Renal cortical epithelial cell (primary cell): ENCODE measurements around the gene ATXN7L3B. TPM values are rescaled to one million over a fixed set of nuclear protein-coding genes. Genes with fewer than 3 reads are reported as not detected.

Source experiments
- DNase-seq: peaks from one replicate; pipeline ENCODE4 v3.0.0-alpha.2; 2011; ENCODE audit warnings: low read depth
- total RNA-seq: library from RNA; depleted of rRNA; stranded (reverse); fragments of >200 nt; gene quantifications from 2 replicates; pipeline ENCODE4 v1.2.3, GENCODE V29; 2014

Gene ATXN7L3B
- total RNA-seq, 1 donor from 2014 or later: 33.9 TPM

DNA sequence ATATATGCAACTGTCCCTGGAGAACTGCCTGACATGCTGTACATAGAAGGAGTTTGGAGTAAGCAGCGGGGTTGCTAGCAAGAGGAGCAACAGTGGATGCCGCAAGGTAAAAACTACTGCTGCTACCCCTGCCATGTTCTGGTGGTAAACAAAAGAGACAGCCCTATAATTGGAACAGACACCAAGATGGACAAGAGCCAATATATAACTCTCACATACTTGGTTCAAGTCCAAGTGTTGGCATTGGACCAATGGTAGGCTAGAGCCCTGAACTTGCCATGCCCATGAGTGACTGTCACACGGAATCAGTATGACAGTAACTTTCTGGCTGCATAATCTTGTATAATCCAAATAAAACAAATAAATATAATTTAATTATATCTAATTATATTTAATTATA is 13.7 kb downstream of the ATXN7L3B start:
- DNase-seq: no peak

- DNase-seq: no peak
Observed at GRCh38 chr12:74552201-74552600, 14.6 kb downstream of the ATXN7L3B start.

GRCh38 chr12:74559728-74560127 is 22.1 kb downstream of the ATXN7L3B start:
- DNase-seq: no peak

- no peak for DNase-seq
Observed at GRCh38 chr12:74563927-74564326, 26.3 kb downstream of the ATXN7L3B start.

- DNase-seq: no peak
Observed at GRCh38 chr12:74578486-74578885, 40.9 kb downstream of the ATXN7L3B start.

DNA sequence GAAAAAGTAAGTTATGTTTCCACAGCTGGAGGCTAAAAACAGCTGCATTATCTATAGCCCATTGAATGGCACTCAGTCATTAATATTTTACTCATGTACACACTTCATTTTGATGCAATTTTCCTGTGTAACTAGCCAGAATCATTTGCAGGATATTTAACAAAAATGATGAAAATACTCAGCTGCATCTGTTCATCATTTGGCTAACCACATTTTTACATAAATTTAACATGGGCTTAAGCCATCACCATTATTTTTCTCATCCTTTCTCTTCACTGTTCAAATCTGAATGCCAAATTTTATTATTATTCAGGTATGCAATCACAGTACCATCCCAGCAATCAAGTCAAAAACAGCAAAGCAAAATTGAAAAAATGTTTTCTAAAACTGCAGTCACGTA is 41.8 kb downstream of the ATXN7L3B start:
- DNase-seq: no peak

GRCh38 chr12:74579981-74580380 is 42.3 kb downstream of the ATXN7L3B start:
- DNase-seq: no peak

GRCh38 chr12:74581439-74581838 is 43.8 kb downstream of the ATXN7L3B start:
- DNase-seq: no peak

DNA sequence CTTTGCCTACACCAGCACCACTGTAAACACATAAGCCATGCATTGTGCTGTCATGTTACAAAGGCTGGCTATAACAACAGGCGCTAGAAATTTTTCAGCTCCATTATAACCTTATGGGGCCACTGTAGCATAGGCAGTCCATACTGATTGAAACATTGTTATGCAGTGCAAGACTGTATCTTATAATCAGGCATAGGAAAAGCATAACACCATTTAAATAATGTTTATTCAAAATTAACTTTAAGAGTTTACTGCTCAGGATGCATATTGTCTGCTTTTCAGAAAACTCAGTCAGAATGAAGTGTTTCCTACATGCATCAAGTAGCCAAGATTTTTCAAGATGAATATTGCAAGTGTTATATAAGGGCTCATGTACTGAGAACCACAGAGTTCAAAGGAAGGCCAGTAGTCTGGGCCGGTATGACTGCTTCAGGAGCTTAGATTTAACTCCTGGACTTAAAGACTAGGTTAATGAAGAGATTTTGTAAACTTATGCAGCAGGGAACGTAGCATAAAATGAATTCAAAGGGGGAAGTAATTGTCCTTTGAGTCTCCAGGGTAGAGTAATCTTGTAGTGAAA is 46.9 kb downstream of the ATXN7L3B start:
- no peak for DNase-seq

- DNase-seq: no peak
Observed at GRCh38 chr12:74586251-74586650, 48.6 kb downstream of the ATXN7L3B start.
